BE2C (cell line): ENCODE measurements around the gene USPL1.

ENCODE experiments used
- DNase-seq: peaks from one replicate; pipeline ENCODE4 v3.0.0-alpha.2; 2020
- H3K27me3 ChIP-seq: fragments of 250-450 bp; sonication (Bioruptor Pico); 2 replicates; pipeline ENCODE4 v1.5.1; 2020; ENCODE audit warnings: mild to moderate bottlenecking
- H3K36me3 ChIP-seq: fragments of 250-450 bp; sonication (Bioruptor Pico); 2 replicates; pipeline ENCODE4 v1.5.1; 2020; ENCODE audit warnings: mild to moderate bottlenecking
- H3K4me1 ChIP-seq: fragments of 250-450 bp; sonication (Bioruptor Pico); 2 replicates; pipeline ENCODE4 v1.5.1; 2020
- H3K4me3 ChIP-seq: 2 replicates; pipeline ENCODE4 v1.5.1; 2011; ENCODE audit warnings: low read depth, low read length
- H3K9me3 ChIP-seq: fragments of 250-450 bp; sonication (Bioruptor Pico); 2 replicates; pipeline ENCODE4 v1.5.1; 2020
- TF ChIP-seq, protein P1 (sequence below): IDR thresholded peaks from 2 replicates; pipeline ENCODE4 v1.5.1; 2012; ENCODE audit warnings: mild to moderate bottlenecking, low read depth, low read length

USPL1 gene

DNA sequence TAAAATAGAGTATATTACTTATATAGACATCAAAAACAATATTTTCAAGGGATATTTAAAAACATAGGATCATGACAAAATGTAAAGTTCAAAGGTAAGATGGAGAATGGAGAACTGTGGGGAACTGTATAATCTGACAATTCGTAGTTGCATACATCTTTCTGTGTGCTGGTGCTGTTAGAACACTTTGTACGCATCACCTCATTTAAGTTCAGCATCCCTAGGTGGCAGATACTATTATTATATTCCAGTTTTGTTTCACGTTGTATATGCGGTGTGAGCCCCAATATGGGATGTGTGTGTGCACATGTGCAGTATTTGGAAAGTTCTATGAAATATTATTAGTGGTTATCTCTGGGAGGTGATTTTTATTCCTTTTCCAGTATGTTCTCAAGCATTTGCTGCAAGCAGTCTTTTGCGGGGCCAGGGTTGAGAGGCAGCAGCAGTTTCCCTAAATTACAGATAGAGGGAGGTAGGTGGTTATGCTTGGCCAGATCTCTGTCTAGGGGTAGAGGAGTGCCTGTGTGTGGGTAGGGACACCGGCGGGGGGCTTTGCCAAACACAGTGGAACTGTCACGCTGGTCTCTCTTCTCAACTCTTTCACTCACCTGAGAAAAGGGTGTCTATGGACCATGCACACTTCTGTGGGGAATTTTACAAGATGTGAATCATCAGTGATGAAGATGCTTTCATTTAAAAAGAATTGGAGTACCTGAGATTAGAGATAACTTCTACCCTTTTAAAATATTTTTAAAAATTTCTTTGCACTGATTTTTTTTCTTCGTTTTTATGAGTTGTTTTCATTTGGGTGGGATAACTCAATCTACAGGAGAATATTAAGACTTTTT is 62.0 kb downstream of the USPL1 start:
- Histone ChIP-seq H3K9me3 (no peaks in the 10 kb centered on the region), H3K27me3 (no peaks in the 10 kb centered on the region), H3K4me3 (no peak overlapping the region), H3K4me1 (peaks cover 15% of the 10 kb centered on the region), H3K36me3 (no peaks in the 10 kb centered on the region)
- peak; percentile 53 for DNase-seq
- TF ChIP-seq, protein P1, sequence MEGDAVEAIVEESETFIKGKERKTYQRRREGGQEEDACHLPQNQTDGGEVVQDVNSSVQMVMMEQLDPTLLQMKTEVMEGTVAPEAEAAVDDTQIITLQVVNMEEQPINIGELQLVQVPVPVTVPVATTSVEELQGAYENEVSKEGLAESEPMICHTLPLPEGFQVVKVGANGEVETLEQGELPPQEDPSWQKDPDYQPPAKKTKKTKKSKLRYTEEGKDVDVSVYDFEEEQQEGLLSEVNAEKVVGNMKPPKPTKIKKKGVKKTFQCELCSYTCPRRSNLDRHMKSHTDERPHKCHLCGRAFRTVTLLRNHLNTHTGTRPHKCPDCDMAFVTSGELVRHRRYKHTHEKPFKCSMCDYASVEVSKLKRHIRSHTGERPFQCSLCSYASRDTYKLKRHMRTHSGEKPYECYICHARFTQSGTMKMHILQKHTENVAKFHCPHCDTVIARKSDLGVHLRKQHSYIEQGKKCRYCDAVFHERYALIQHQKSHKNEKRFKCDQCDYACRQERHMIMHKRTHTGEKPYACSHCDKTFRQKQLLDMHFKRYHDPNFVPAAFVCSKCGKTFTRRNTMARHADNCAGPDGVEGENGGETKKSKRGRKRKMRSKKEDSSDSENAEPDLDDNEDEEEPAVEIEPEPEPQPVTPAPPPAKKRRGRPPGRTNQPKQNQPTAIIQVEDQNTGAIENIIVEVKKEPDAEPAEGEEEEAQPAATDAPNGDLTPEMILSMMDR = peak; percentile 78

- TF ChIP-seq, protein P1 = no peak
- DNase-seq = no peak
- Histone ChIP-seq H3K9me3 (no peaks in the 10 kb centered on the region), H3K36me3 (no peaks in the 10 kb centered on the region), H3K27me3 (no peaks in the 10 kb centered on the region), H3K4me3 (no peak overlapping the region), H3K4me1 (peaks cover 15% of the 10 kb centered on the region)
Measured at GRCh38 chr13:30681843-30682242, 64.1 kb downstream of the USPL1 start.

DNA sequence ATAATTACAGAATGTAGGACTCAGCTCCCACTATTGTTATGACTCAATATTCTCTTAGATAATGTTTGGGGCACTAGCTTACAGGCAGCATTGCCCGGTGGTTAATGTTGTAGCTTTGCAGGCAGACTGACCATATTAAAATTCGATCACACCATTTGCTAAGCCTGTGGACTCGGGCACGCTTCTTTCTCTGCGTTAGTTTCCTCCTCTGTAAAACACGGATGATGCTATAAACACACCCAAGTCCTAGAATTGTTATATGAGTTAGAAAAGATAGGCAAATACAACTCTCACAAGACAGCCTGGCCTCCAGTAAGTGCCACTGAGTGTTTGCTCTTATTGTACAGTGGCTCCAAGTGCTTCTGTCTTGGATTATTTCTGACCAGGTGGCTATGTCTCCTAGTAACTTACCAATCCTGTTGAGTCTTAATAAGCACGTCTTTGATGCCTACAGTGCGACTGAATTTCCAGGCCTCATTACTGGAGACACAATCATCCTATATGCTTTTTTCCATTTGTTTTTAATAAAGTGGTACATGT is 67.7 kb downstream of the USPL1 start:
- no peaks in the 10 kb centered on the region for H3K27me3 ChIP-seq
- H3K4me1 ChIP-seq = peaks cover 15% of the 10 kb centered on the region
- no peak overlapping the region for H3K4me3 ChIP-seq
- H3K9me3 ChIP-seq = no peaks in the 10 kb centered on the region
- TF ChIP-seq, protein P1 = no peak
- no peak for DNase-seq
- no peaks in the 10 kb centered on the region for H3K36me3 ChIP-seq

DNA sequence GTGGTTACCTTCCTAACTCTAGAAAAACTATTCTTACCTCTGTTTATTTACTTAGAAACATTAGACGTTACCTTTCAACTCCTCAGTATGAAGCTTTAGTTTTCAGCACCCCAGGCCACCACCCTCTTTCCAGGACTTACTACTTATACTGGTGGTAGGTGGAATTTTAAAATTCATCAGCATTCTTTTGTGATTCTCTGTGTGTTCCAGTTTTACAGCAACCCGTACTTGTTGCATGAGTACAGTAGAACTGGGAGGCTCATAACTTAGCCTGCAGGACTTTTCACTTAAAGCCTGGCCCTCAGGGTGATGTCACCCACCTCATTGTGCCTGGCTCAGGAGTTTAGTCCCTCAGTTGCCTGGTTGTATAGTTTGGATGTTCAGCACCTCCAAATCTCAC is 68.3 kb downstream of the USPL1 start:
- Histone ChIP-seq H3K27me3 (no peaks in the 10 kb centered on the region), H3K4me3 (no peak overlapping the region), H3K4me1 (peaks cover 15% of the 10 kb centered on the region), H3K36me3 (no peaks in the 10 kb centered on the region), H3K9me3 (no peaks in the 10 kb centered on the region)
- TF ChIP-seq, protein P1 = no peak
- DNase-seq = no peak

GRCh38 chr13:30687601-30688000 is 69.9 kb downstream of the USPL1 start:
- Histone ChIP-seq H3K4me1 (no peaks in the 10 kb centered on the region), H3K9me3 (no peaks in the 10 kb centered on the region), H3K36me3 (no peaks in the 10 kb centered on the region), H3K4me3 (no peak overlapping the region), H3K27me3 (no peaks in the 10 kb centered on the region)
- DNase-seq = no peak
- TF ChIP-seq, protein P1 = no peak

DNA sequence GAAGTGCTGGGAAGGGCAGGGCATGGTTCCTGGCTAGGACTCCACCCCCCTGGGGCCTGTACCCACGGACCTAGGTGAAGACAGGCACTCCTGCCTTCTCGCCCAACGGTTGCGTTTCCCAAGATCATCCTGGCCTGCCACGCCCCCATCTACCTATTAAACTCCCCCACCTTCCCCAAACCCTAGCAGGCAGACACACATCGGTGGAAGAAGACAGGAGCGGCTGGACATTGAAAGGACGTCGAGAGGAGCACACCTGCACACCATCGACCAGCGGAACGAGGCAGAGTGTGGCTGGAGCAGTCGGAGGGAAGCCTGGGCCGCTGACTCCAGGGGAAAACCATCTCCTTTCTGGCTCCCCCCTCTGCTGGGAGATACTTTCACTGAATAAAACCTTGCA is 72.0 kb downstream of the USPL1 start:
- no peaks in the 10 kb centered on the region for H3K36me3 ChIP-seq
- H3K9me3 ChIP-seq = no peaks in the 10 kb centered on the region
- DNase-seq = no peak
- H3K4me1 ChIP-seq = no peaks in the 10 kb centered on the region
- no peaks in the 10 kb centered on the region for H3K27me3 ChIP-seq
- H3K4me3 ChIP-seq = no peak overlapping the region
- TF ChIP-seq, protein P1 = no peak
